HG02938 (cell line): Measurements from ENCODE around the gene DSCAM.

Experiments used
- ATAC-seq: cut with Tn5 transposase; IDR thresholded peaks from one replicate; pipeline ENCODE4 v1.9.1; 2021; ENCODE audit warnings: mild to moderate bottlenecking, moderate library complexity; ENCODE audit not compliant: unreplicated experiment

Gene DSCAM

GRCh38 chr21:40723966-40724365, 123.0 kb downstream of the DSCAM start:
- ATAC-seq: no peak

- ATAC-seq: no peak
These were observed 123.6 kb downstream of the DSCAM start for GRCh38 chr21:40723317-40723716.

- ATAC-seq: no peak
These were observed 127.3 kb downstream of the DSCAM start for GRCh38 chr21:40719615-40720014.

GRCh38 chr21:40717028-40717427, 129.9 kb downstream of the DSCAM start:
- ATAC-seq: no peak

GRCh38 chr21:40714536-40714935, 132.4 kb downstream of the DSCAM start:
- ATAC-seq: no peak

- no peak for ATAC-seq
These were observed 139.2 kb downstream of the DSCAM start for GRCh38 chr21:40707656-40708244.

GRCh38 chr21:40706806-40707655, 139.9 kb downstream of the DSCAM start:
- no peak for ATAC-seq

DNA sequence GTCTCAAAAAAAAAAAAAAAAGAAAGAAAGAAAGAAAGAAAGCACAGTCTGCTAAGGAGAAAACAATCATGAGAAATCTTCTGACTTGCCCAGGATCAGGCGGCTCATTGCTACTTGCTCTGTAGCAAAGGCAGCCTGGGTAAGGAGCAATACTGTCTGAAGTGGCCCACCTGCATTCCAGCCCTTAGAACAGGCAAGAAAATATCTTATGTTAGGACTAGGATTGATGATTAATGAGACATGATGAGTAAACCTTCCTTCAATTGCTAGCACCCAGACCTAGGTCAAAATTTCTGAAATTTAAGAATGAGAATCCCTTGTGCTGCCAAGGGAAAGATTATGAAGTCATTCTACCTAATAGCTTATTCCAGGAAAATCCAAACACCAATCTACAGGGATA, 140.8 kb downstream of the DSCAM start:
- ATAC-seq: no peak

DNA sequence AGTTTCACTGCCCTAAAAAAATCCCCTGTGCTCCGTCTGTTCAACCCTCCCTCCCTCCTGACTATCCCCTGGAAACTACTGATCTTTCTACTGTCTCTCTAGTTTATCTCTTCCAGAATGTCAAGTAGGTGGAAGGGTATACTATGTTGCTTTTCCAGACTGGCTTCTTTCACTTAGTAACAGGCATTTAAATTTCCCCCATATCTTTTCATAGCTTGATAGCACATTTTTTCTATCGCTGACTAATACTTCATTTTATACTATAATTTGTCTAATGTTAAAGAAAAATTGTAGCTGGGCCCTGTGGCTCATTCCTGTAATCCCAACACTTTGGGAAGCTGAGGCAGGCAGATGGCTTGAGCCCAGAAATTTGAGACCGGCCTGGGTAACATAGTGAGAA, 142.8 kb downstream of the DSCAM start:
- no peak for ATAC-seq

DNA sequence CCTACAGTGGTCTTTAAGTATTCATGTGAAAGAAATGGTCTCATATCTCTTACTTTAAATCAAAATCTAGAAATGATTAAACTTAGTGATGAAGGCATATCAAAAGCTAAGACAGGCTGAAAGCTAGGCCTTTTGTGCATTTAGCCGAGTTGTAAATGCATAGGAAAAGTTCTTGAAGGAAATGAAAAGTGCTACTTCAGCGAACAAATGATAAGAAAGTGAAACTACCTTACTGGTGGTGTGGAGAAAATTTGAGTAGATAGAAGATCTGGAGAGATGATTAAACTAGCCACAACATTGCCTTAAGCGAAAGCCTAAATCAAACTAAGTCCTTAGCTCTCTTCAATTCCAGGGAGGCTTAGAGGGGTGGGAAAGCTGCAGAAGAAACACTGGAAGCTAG, 147.6 kb downstream of the DSCAM start:
- ATAC-seq: no peak

GRCh38 chr21:40696246-40696645, 150.7 kb downstream of the DSCAM start:
- no peak for ATAC-seq

DNA sequence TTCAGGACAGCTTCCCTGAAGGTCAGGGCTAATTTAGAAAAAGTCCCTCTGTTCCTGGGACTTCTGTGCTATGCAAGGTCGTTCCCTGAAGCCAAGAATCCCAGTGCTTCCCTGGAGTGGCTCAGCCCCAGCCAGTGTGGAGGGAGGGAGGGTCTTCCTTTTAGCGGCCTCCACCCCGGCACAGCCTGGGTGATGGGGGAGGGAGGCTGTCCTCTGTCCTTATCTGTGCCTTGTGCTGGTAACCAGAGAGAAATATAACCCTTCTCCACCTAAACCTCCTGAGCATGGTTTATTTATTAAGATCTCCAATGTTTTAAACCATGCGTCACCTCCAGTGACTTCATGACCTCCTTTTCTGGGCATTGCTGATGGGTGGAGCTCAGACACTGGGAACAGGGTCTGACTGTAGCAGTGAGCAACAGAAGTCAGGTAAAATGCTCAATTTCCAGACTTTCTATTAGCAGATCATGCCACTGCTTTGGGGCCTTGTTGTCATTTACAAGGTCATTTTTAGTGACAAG, 157.1 kb downstream of the DSCAM start:
- ATAC-seq: no peak

GRCh38 chr21:40689217-40689616, 157.7 kb downstream of the DSCAM start:
- ATAC-seq: no peak

DNA sequence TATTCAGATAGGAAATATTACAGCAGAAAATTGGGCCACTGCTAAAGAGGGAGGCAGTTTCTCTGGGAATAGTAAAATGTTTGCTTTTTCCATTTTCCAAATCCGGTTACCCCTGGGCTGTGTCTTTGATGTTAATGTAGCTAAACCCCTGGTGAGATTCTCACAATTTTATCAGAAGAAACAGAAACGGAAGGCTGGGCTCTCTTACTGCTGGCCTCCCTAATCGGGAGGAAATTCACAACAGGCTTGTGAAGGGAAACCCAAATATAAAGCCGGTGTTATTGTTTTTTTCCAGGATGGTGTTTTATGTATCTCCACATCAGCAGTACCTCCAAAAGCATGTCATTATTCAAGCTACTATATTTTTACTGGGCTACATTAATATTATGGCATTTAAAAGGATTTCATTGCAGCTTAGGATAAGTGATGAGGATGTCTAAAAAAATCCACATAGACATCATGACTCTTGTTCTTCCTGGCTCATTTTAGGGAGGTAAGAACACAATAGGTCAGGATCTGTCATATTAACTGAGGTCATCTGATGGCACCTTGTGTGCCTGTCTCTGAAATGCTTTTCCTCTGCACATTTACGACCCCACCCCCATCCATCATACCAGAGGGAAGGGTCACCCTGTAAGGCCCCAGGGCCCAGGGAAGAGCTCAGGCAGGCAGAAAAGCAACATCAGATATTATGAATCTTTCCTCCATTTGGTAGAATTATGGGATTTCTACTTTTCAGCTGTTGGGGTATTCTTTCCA, 158.7 kb downstream of the DSCAM start:
- no peak for ATAC-seq

DNA sequence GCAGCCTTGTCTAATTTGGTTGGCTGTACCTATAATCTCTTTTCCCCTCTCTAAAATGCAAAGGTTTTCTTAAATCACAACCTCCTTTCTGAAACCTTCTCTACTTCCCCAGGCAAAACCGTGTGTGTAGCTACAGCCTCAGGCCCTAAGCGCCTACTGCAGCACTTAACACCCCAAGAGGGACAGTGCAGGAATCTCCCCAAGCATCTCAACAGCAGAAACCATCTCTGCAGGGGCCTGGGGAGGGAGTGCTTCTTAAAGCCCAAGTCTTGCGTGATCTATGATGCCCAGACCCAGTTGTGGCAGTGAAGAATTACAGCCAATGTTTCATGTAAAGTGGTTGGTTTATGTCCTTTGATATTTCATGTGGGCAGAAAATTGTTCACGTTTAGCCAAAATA, 159.3 kb downstream of the DSCAM start:
- no peak for ATAC-seq

- ATAC-seq: no peak
These were observed 160.4 kb downstream of the DSCAM start for GRCh38 chr21:40686526-40686925.

DNA sequence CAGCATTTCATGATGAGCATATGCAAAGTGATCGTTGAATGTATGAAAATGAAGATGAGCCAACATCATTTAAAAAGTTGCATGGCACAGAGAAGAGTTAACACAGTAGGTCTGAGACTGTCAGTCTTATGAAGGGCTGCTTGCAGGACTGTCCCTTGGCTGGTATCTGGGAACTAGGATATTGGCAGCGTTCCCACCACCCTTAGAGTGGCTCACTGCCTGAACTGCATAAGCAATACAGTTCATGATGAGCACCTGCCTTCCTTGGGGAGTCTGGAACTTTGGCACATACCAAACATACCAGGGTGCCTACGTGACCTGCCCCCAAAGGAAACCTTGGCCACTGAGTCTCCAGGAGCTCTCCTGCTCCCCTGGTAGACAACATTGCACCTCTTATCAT, 161.8 kb downstream of the DSCAM start:
- no peak for ATAC-seq

GRCh38 chr21:40684726-40685125, 162.2 kb downstream of the DSCAM start:
- no peak for ATAC-seq

GRCh38 chr21:40683349-40683748, 163.6 kb downstream of the DSCAM start:
- no peak for ATAC-seq

DNA sequence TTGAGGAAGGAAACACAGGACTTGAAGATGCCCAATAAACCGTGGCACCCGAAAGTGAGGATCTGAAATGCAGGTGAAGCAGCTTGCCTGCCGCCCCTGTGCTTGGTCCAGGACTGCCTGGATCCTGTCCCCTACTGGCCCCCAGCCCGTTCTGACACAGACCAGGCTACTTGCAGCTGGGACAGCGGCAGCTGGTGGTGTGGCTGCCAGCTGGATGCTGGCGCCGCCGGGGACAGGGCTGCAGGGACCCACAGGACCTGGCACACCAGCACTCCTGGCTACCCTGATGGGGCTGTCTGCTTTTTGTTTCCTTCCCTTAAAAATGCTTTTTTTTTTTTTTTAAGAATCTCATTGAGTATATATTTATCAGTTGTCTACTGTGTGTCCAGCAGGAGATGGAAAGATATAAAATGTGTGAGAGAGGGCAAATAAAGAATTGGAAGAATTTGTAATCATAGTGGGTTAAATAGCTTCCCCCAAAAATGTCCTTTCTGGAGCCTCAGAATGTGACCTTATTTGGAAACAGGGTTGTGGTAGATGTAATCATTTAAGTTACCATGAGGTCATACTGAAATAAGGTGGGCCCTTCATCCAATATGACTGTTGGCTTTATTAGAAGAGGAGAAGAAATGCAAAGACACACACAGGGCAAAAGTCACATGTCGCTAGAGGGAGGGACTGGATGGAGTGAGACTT, 165.6 kb downstream of the DSCAM start:
- no peak for ATAC-seq

- no peak for ATAC-seq
These were observed 166.6 kb downstream of the DSCAM start for GRCh38 chr21:40680311-40680710.
